Right kidney (tissue), 1 donor: Measurements from ENCODE around the gene HSPB2.
"Not testable (repeated sequence)": the region's sequence is repeated elsewhere in the genome, so short reads cannot be mapped to it uniquely, and the experiment has no call there.

ENCODE experiments used
- DNase-seq: peaks from one replicate; pipeline ENCODE4 v3.0.0-alpha.2; 2016

The HSPB2 gene

GRCh38 chr11:111913031-111913861, 712 bp downstream of the HSPB2 start:
- peak; percentile 51 for DNase-seq

GRCh38 chr11:111913997-111914396, 1.5 kb downstream of the HSPB2 start:
- DNase-seq = no peak

- DNase-seq = no peak
Observed at GRCh38 chr11:111916768-111917167, 4.2 kb downstream of the HSPB2 start.

GRCh38 chr11:111917312-111917711, 4.8 kb downstream of the HSPB2 start:
- no peak for DNase-seq

GRCh38 chr11:111917788-111918187, 5.3 kb downstream of the HSPB2 start:
- DNase-seq = no peak

- DNase-seq = peak; percentile 68
Observed at GRCh38 chr11:111918390-111919256, 6.1 kb downstream of the HSPB2 start, which contains the start of gene C11orf52. Gene C11orf52, plus strand, starts transcription at chr11:111918913. Its CDS starts 60 bp downstream, at chr11:111918973.

GRCh38 chr11:111920908-111921307, 8.4 kb downstream of the HSPB2 start:
- no peak for DNase-seq

- DNase-seq = no peak
Observed at GRCh38 chr11:111921541-111922230, 9.2 kb downstream of the HSPB2 start.

GRCh38 chr11:111922803-111923202, 10.3 kb downstream of the HSPB2 start:
- DNase-seq = no peak

- DNase-seq = peak; percentile 44
Observed at GRCh38 chr11:111923351-111923788, 10.8 kb downstream of the HSPB2 start.

GRCh38 chr11:111923951-111924350, 11.4 kb downstream of the HSPB2 start:
- no peak for DNase-seq

- no peak for DNase-seq
Observed at GRCh38 chr11:111925953-111926352, 13.4 kb downstream of the HSPB2 start.

- peak; percentile 93 for DNase-seq
Observed at GRCh38 chr11:111926505-111927391, 14.2 kb downstream of the HSPB2 start.

GRCh38 chr11:111930472-111930871, 17.9 kb downstream of the HSPB2 start:
- DNase-seq = no peak

GRCh38 chr11:111932611-111932950, 20.0 kb downstream of the HSPB2 start:
- no peak for DNase-seq

GRCh38 chr11:111933176-111933575, 20.6 kb downstream of the HSPB2 start:
- not testable (repeated sequence) for DNase-seq

- no peak for DNase-seq
Observed at GRCh38 chr11:111933872-111934271, 21.3 kb downstream of the HSPB2 start.

GRCh38 chr11:111934306-111934705, 21.8 kb downstream of the HSPB2 start:
- DNase-seq = no peak

- no peak for DNase-seq
Observed at GRCh38 chr11:111935317-111936039, 22.9 kb downstream of the HSPB2 start.

GRCh38 chr11:111936040-111936540, 23.6 kb downstream of the HSPB2 start:
- DNase-seq = no peak

GRCh38 chr11:111937461-111937769, 24.9 kb downstream of the HSPB2 start:
- DNase-seq = no peak
